ENCODE data around the gene PAQR3. TPM values are rescaled to one million over a fixed set of nuclear protein-coding genes. Genes with fewer than 3 reads are reported as not detected.

PAQR3 gene
- total and polyA plus RNA-seq, 9 of the 15 experiments (the other 6 are each of a cell fraction or from before 2014, with no cell fraction given) = 10.7 to 77.1 (median 31.6) TPM

GRCh38 chr4:78956975-78957374 lies 17.7 kb upstream of the PAQR3 start (continued):
- TF ChIP-seq HOMEZ (CRISPR knock-in tag; IDR thresholded peaks at IDR 0.05) (no peak), ETS2 (tag; IDR thresholded peaks at IDR 0.05; ENCODE audit: borderline replicate concordance, poor library complexity, severe bottlenecking) (no peak), TAF15 (IDR thresholded peaks at IDR 0.05; ENCODE audit: low read depth, low read length) (no peak), TBP (optimal IDR thresholded peaks at IDR 0.05; ENCODE audit: low read depth, low read length) (no peak), MEIS2 (IDR thresholded peaks at IDR 0.05; ENCODE audit: partially characterized antibody) (peak; percentile 54), PBX2 (CRISPR knock-in tag; IDR thresholded peaks at IDR 0.05; ENCODE audit: low read depth) (no peak), PBX2 (tag; conservative IDR thresholded peaks at IDR 0.05; ENCODE audit: low read depth) (peak; percentile 63), SMARCA4 (IDR thresholded peaks at IDR 0.05) (no peak), NRF1 (conservative IDR thresholded peaks at IDR 0.05 in 1 of 2, IDR thresholded peaks at IDR 0.05 in 1 of 2) (no peak), YBX1 (IDR thresholded peaks at IDR 0.05) (no peak), ZNF444 (CRISPR knock-in tag; IDR thresholded peaks at IDR 0.05) (no peak), FOXJ3 (CRISPR knock-in tag; IDR thresholded peaks at IDR 0.05) (no peak), ZNF57 (CRISPR knock-in tag; IDR thresholded peaks at IDR 0.05) (no peak), COPS2 (conservative IDR thresholded peaks at IDR 0.05) (no peak), EGR1 (conservative IDR thresholded peaks at IDR 0.05) (peak; percentile 30; the same call in 1 of the 2 replicates), TCFL5 (CRISPR knock-in tag; conservative IDR thresholded peaks at IDR 0.05) (no peak), CREB1 (IDR thresholded peaks at IDR 0.05) (no peak), CREB1 (CRISPR knock-in tag; IDR thresholded peaks at IDR 0.05) (no peak), BRCA1 (IDR thresholded peaks at IDR 0.05) (no peak), BRCA1 (CRISPR knock-in tag; IDR thresholded peaks at IDR 0.05) (no peak), POLR2AphosphoS5 (IDR thresholded peaks at IDR 0.05; ENCODE audit: control insufficient read depth, insufficient read depth, low read depth, low read length) (no peak), FOSL1 (tag; conservative IDR thresholded peaks at IDR 0.05) (no peak)
- TF ChIP-seq, protein P1, sequence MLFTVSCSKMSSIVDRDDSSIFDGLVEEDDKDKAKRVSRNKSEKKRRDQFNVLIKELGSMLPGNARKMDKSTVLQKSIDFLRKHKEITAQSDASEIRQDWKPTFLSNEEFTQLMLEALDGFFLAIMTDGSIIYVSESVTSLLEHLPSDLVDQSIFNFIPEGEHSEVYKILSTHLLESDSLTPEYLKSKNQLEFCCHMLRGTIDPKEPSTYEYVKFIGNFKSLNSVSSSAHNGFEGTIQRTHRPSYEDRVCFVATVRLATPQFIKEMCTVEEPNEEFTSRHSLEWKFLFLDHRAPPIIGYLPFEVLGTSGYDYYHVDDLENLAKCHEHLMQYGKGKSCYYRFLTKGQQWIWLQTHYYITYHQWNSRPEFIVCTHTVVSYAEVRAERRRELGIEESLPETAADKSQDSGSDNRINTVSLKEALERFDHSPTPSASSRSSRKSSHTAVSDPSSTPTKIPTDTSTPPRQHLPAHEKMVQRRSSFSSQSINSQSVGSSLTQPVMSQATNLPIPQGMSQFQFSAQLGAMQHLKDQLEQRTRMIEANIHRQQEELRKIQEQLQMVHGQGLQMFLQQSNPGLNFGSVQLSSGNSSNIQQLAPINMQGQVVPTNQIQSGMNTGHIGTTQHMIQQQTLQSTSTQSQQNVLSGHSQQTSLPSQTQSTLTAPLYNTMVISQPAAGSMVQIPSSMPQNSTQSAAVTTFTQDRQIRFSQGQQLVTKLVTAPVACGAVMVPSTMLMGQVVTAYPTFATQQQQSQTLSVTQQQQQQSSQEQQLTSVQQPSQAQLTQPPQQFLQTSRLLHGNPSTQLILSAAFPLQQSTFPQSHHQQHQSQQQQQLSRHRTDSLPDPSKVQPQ (CRISPR knock-in tag; IDR thresholded peaks at IDR 0.05; ENCODE audit: borderline replicate concordance) = no peak
- TF ChIP-seq, protein P2, sequence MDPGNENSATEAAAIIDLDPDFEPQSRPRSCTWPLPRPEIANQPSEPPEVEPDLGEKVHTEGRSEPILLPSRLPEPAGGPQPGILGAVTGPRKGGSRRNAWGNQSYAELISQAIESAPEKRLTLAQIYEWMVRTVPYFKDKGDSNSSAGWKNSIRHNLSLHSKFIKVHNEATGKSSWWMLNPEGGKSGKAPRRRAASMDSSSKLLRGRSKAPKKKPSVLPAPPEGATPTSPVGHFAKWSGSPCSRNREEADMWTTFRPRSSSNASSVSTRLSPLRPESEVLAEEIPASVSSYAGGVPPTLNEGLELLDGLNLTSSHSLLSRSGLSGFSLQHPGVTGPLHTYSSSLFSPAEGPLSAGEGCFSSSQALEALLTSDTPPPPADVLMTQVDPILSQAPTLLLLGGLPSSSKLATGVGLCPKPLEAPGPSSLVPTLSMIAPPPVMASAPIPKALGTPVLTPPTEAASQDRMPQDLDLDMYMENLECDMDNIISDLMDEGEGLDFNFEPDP (CRISPR knock-in tag; IDR thresholded peaks at IDR 0.05) = no peak

Measured in K562 (cell line).